Choroid plexus epithelial cell (primary cell): ENCODE results near the gene PLG.
"Not testable (repeated sequence)": the region's sequence is repeated elsewhere in the genome, so short reads cannot be mapped to it uniquely, and the experiment has no call there.

ENCODE experiments used
- DNase-seq: peaks from one replicate; pipeline ENCODE4 v3.0.0-alpha.2; 2010; ENCODE audit warnings: low read depth
- H3K4me3 ChIP-seq: 2 replicates; pipeline ENCODE4 v1.5.1; 2011; ENCODE audit warnings: low read depth, mild to moderate bottlenecking, control low read depth, low read length, moderate library complexity
- CTCF ChIP-seq: conservative IDR thresholded peaks from 2 replicates; pipeline ENCODE4 v1.5.1; 2011; ENCODE audit warnings: low read depth, mild to moderate bottlenecking, control low read depth, inconsistent platforms, low read length, moderate library complexity

The PLG gene

DNA sequence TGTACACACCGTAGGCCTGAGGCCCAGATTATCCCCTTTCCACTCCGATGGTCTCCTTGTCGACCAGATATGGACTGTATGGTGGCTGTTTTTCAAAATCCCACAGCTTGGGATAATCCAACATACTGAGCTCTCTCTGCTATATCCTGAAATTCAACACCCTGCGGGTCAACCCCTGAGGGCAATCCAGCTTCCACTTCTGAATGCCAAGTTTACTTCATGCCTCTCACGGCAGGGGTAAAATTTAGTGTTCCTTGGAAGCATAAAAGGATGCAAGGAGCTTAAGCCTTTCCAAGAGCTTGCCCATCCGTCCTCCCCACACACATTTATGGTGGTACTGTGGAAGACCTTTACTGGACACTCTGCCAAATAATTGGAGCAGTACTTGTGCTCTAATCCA is 90.7 kb downstream of the PLG start:
- TF ChIP-seq CTCF, result no peak
- no peak overlapping the region for H3K4me3 ChIP-seq
- DNase-seq, result no peak

GRCh38 chr6:160793652-160794051 is 91.6 kb downstream of the PLG start:
- no peak overlapping the region for H3K4me3 ChIP-seq
- no peak for TF ChIP-seq CTCF
- no peak for DNase-seq

DNA sequence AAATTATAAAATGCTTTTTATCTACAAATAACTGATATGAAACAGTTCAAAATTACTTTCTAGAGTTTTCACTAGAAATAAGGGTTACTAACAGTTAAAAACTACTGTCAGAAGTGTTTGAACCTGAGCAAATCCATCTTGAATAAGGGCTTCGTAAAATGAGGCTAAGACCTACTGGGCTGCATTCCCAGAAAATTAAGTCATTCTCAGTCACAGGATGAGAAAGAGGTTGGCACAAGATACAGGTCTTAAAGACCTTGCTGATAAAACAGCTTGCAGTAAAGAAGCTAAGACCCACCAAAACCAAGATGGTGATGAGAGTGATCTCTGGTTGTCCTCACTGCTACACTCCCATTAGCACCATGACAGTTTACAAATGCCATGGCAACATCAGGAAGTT is 93.7 kb downstream of the PLG start:
- DNase-seq, result no peak
- no peak overlapping the region for H3K4me3 ChIP-seq
- no peak for TF ChIP-seq CTCF

- no peak overlapping the region for H3K4me3 ChIP-seq
- no peak for TF ChIP-seq CTCF
- no peak for DNase-seq
Measured at GRCh38 chr6:160798625-160799024, 96.6 kb downstream of the PLG start.

GRCh38 chr6:160799801-160800506 is 97.9 kb downstream of the PLG start:
- no peak for TF ChIP-seq CTCF
- H3K4me3 ChIP-seq, result no peak overlapping the region
- DNase-seq, result no peak

DNA sequence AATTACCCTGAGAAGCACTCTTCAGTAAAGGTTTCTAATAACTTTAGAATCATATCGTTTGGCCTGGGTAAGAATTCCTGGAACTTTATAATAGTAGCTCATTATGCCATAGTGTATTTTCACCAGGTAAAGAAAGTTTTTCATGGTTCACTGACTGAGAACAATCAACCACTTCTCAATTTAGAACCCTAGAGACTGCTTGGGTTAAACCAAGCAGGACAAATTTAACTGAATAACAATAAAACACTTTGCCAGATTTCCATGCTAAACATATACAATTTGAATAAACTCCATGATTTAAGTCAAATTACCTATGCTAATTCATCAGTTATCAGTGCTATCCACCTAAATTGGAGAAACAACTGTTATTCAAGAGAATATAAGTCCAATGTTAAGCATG is 99.4 kb downstream of the PLG start:
- H3K4me3 ChIP-seq, result no peak overlapping the region
- no peak for DNase-seq
- TF ChIP-seq CTCF, result no peak

- not testable (repeated sequence) for H3K4me3 ChIP-seq, DNase-seq
Measured at GRCh38 chr6:160802049-160802448, 100.0 kb downstream of the PLG start.
